Esophagus squamous epithelium (tissue), 5 donors: ENCODE measurements around the gene TIMP3. TPM values are rescaled to one million over a fixed set of nuclear protein-coding genes. Genes with fewer than 3 reads are reported as not detected.
A peak's percentile ranks its signal among the peaks of the same experiment; 100 is the strongest.

Experiments used
- DNase-seq: peaks from one replicate; lab custom pipeline; 2025; lab: John Stamatoyannopoulos, UW
- H3K27ac ChIP-seq, 4 donors: fragments of 200-600 bp; sonication (generic); one replicate each; pipeline ENCODE4 v1.5.1; 2016 to 2019; ENCODE audit warnings: mild to moderate bottlenecking in 1 of 4
- H3K27me3 ChIP-seq, 4 donors: fragments of 200-600 bp; sonication (generic); 1 replicate in 3 of 4; 2 replicates in 1 of 4; pipeline versions ENCODE4 v1.5.1 to v1.6.0; 2017 to 2021; ENCODE audit warnings: antibody characterized with exemption in 1 of 4
- H3K36me3 ChIP-seq, 3 donors: fragments of 200-600 bp; sonication (generic); one replicate each; pipeline ENCODE4 v1.5.1; 2016 to 2019
- H3K4me1 ChIP-seq, 3 donors: fragments of 200-600 bp; sonication (generic); one replicate each; pipeline ENCODE4 v1.5.1; 2017 to 2019
- H3K4me3 ChIP-seq, 4 donors: fragments of 200-600 bp; sonication (generic); 1 replicate in 3 of 4; 2 replicates in 1 of 4; pipeline ENCODE4 v1.5.1; 2016 to 2019; ENCODE audit warnings: mild to moderate bottlenecking in 2 of 4, moderate library complexity in 1 of 4
- H3K9me3 ChIP-seq, 3 donors: fragments of 200-600 bp; sonication (generic); one replicate each; pipeline ENCODE4 v1.5.1; 2016 to 2019
- CTCF ChIP-seq, 6 experiments: fragments of 450-650 bp in 4 of 6; fragments of 200-600 bp in 2 of 6; sonication (generic) in 2 of 6; IDR thresholded peaks; one replicate each; pipeline ENCODE4 v1.5.1; 2016 to 2019; ENCODE audit warnings: antibody characterized with exemption in 6 of 6, mild to moderate bottlenecking in 4 of 6, moderate library complexity in 4 of 6
- POLR2A ChIP-seq, 4 donors: fragments of 450-650 bp; IDR thresholded peaks; one replicate each; pipeline ENCODE4 v1.6.1; 2017; ENCODE audit warnings: antibody characterized with exemption in 4 of 4, mild to moderate bottlenecking in 4 of 4, moderate library complexity in 3 of 4
- WGBS, 2 donors: methylation state at CpG; one replicate each; pipeline ENCODE4 v1.1.5; 2018; 5-methylcytosine and 5-hydroxymethylcytosine counted together
- intact Hi-C: fragments of 100-400 bp; cut with DNase I; formaldehyde crosslinking; loops from one replicate; pipeline ENCODE4 v1.15.0; 2022
- total RNA-seq, 4 donors: library from RNA; depleted of rRNA; stranded (reverse); fragments of >200 nt; gene quantifications; one replicate each; pipeline ENCODE4 v1.1.0, GENCODE V29; 2016
- donor health status: DM: yes; HTN: yes; CAD: no.

TIMP3 gene
- total RNA-seq, 4 donors from 2014 or later = 15.3 to 306 (median 54.2) TPM

- Histone ChIP-seq H3K27ac (no peak overlapping the region), H3K9me3 (no peaks in the 10 kb centered on the region), H3K36me3 (peaks cover 0 to 13% (median 0%) of the 10 kb centered on the region in 3 donors), H3K4me3 (no peak overlapping the region), H3K4me1 (peaks cover 3 to 91% (median 31%) of the 10 kb centered on the region in 3 donors), H3K27me3 (no peaks in the 10 kb centered on the region)
- WGBS, 2 donors = 54 to 82% methylated on average over 3 of the region's 3 CpGs
- intact Hi-C loops = no loop called here
- no peak for DNase-seq
- TF ChIP-seq POLR2A (IDR thresholded peaks at IDR 0.05) = no peak
- no peak for TF ChIP-seq CTCF (IDR thresholded peaks at IDR 0.05)
Observed at GRCh38 chr22:32811788-32812545, 10.5 kb downstream of the TIMP3 start.

GRCh38 chr22:32814285-32814860 is 12.9 kb downstream of the TIMP3 start:
- peaks cover 0 to 13% (median 0%) of the 10 kb centered on the region in 3 donors for H3K36me3 ChIP-seq
- no peak for DNase-seq
- peaks cover 3 to 93% (median 38%) of the 10 kb centered on the region in 3 donors for H3K4me1 ChIP-seq
- no peak overlapping the region for H3K27ac ChIP-seq
- no peak for TF ChIP-seq CTCF (IDR thresholded peaks at IDR 0.05)
- no peak for TF ChIP-seq POLR2A (IDR thresholded peaks at IDR 0.05)
- no peaks in the 10 kb centered on the region for H3K27me3 ChIP-seq
- WGBS, 2 donors = 73 to 78% methylated on average over 5 of the region's 5 CpGs
- no peak overlapping the region for H3K4me3 ChIP-seq
- no peaks in the 10 kb centered on the region for H3K9me3 ChIP-seq
- intact Hi-C loops = no loop called here

- no peak overlapping the region for H3K4me3 ChIP-seq
- TF ChIP-seq CTCF (IDR thresholded peaks at IDR 0.05) (no peak), POLR2A (IDR thresholded peaks at IDR 0.05) (no peak)
- H3K27me3 ChIP-seq = no peaks in the 10 kb centered on the region
- no peak for DNase-seq
- intact Hi-C loops = no loop called here
- H3K9me3 ChIP-seq = no peaks in the 10 kb centered on the region
- peaks cover 0 to 93% (median 38%) of the 10 kb centered on the region in 3 donors for H3K4me1 ChIP-seq
- H3K27ac ChIP-seq = no peak overlapping the region
- 94 to 100% methylated on average over 4 of the region's 4 CpGs for WGBS, 2 donors
- peaks cover 0 to 13% (median 0%) of the 10 kb centered on the region in 3 donors for H3K36me3 ChIP-seq
Observed at GRCh38 chr22:32815059-32815458, 13.6 kb downstream of the TIMP3 start.

- Histone ChIP-seq H3K4me3 (no peak overlapping the region), H3K4me1 (peaks cover 6 to 93% (median 43%) of the 10 kb centered on the region in 3 donors), H3K9me3 (no peaks in the 10 kb centered on the region), H3K36me3 (peaks cover 0 to 13% (median 0%) of the 10 kb centered on the region in 3 donors), H3K27me3 (no peaks in the 10 kb centered on the region), H3K27ac (peak overlapping the region in 1 of 4 donors; percentile 34)
- WGBS, 2 donors = 60 to 72% methylated on average over 4 to 5 of the region's 6 CpGs
- intact Hi-C loops = no loop called here
- no peak for DNase-seq
- no peak for TF ChIP-seq CTCF (IDR thresholded peaks at IDR 0.05)
- no peak for TF ChIP-seq POLR2A (IDR thresholded peaks at IDR 0.05)
Observed at GRCh38 chr22:32815943-32816342, 14.4 kb downstream of the TIMP3 start.

- H3K36me3 ChIP-seq = peaks cover 0 to 7% (median 0%) of the 10 kb centered on the region in 3 donors
- H3K4me1 ChIP-seq = peaks cover 6 to 91% (median 46%) of the 10 kb centered on the region in 3 donors
- no peak overlapping the region for H3K4me3 ChIP-seq
- no peak for TF ChIP-seq CTCF (IDR thresholded peaks at IDR 0.05)
- no peak for TF ChIP-seq POLR2A (IDR thresholded peaks at IDR 0.05)
- 85 to 90% methylated on average over 1 of the region's 1 CpG for WGBS, 2 donors
- DNase-seq = no peak
- H3K27ac ChIP-seq = peak overlapping the region in 1 of 4 donors; percentile 43
- intact Hi-C loops = no loop called here
- H3K9me3 ChIP-seq = no peaks in the 10 kb centered on the region
- H3K27me3 ChIP-seq = no peaks in the 10 kb centered on the region
Observed at GRCh38 chr22:32817137-32817730, 15.7 kb downstream of the TIMP3 start.
